ENCODE results near the gene TCERG1L. TPM values are rescaled to one million over a fixed set of nuclear protein-coding genes. Genes with fewer than 3 reads are reported as not detected.
"Not testable (repeated sequence)": the region's sequence is repeated elsewhere in the genome, so short reads cannot be mapped to it uniquely, and the experiment has no call there.

TCERG1L gene
- total and polyA plus RNA-seq, 4 donors = 0.02 to 0.09 (median 0.08) TPM; not detected in 1

- 91 to 92% methylated on average over 11 of the region's 11 CpGs for WGBS, 2 donors
- peaks cover 0 to 14% (median 0%) of the 10 kb centered on the region in 5 donors for H3K4me1 ChIP-seq (ENCODE audit: control insufficient read depth in 5 of 5, insufficient read depth in 5 of 5, low read length in 5 of 5)
- H3K27ac ChIP-seq (ENCODE audit: low read depth in 1 of 2, low read length in 1 of 2) = no peak overlapping the region
- DNase-seq (no peak), ATAC-seq (ENCODE audit: insufficient read depth, low FRiP score) (no peak)
- H3K9ac ChIP-seq (ENCODE audit: insufficient read depth in 1 of 2, low read length in 2 of 2) = no peak overlapping the region
- no peaks in the 10 kb centered on the region for H3K36me3 ChIP-seq (ENCODE audit: control insufficient read depth in 4 of 4, insufficient read depth in 4 of 4, low read length in 4 of 4)
- TF ChIP-seq CTCF (IDR thresholded peaks at IDR 0.05; ENCODE audit: control extremely low read depth, extremely low read depth) = no peak
- H3K4me3 ChIP-seq = no peak overlapping the region
- no peaks in the 10 kb centered on the region for H3K27me3 ChIP-seq (ENCODE audit: control insufficient read depth in 3 of 3, insufficient read depth in 3 of 3, low read length in 2 of 3)
- peaks cover 0 to 6% (median 0%) of the 10 kb centered on the region in 4 donors for H3K9me3 ChIP-seq (ENCODE audit: control insufficient read depth in 4 of 4, insufficient read depth in 3 of 4, low read length in 3 of 4)
Measured at GRCh38 chr10:131102147-131102546, 209.4 kb downstream of the TCERG1L start.

GRCh38 chr10:131100418-131101410 lies 210.8 kb downstream of the TCERG1L start:
- H3K36me3 ChIP-seq (ENCODE audit: control insufficient read depth in 4 of 4, insufficient read depth in 4 of 4, low read length in 4 of 4); H3K27ac ChIP-seq (ENCODE audit: low read depth in 1 of 2, low read length in 1 of 2); H3K27me3 ChIP-seq (ENCODE audit: control insufficient read depth in 3 of 3, insufficient read depth in 3 of 3, low read length in 2 of 3); H3K9ac ChIP-seq (ENCODE audit: insufficient read depth in 1 of 2, low read length in 2 of 2); H3K9me3 ChIP-seq (ENCODE audit: control insufficient read depth in 4 of 4, insufficient read depth in 3 of 4, low read length in 3 of 4); H3K4me3 ChIP-seq; ATAC-seq (ENCODE audit: insufficient read depth, low FRiP score): not testable (repeated sequence)
- 79 to 80% methylated on average over 16 of the region's 16 CpGs for WGBS, 2 donors
- peak; percentile 36 to 83 (median 74) for DNase-seq
- peaks cover 0 to 14% (median 0%) of the 10 kb centered on the region in 5 donors for H3K4me1 ChIP-seq (ENCODE audit: control insufficient read depth in 5 of 5, insufficient read depth in 5 of 5, low read length in 5 of 5)

GRCh38 chr10:131099028-131099726 lies 212.3 kb downstream of the TCERG1L start:
- Histone ChIP-seq H3K27ac (ENCODE audit: low read depth in 1 of 2, low read length in 1 of 2) (no peak overlapping the region), H3K36me3 (ENCODE audit: control insufficient read depth in 4 of 4, insufficient read depth in 4 of 4, low read length in 4 of 4) (no peaks in the 10 kb centered on the region), H3K9me3 (ENCODE audit: control insufficient read depth in 4 of 4, insufficient read depth in 3 of 4, low read length in 3 of 4) (no peaks in the 10 kb centered on the region), H3K27me3 (ENCODE audit: control insufficient read depth in 3 of 3, insufficient read depth in 3 of 3, low read length in 2 of 3) (no peaks in the 10 kb centered on the region), H3K4me1 (ENCODE audit: control insufficient read depth in 5 of 5, insufficient read depth in 5 of 5, low read length in 5 of 5) (peaks cover 0 to 26% (median 0%) of the 10 kb centered on the region in 5 donors), H3K4me3 (no peak overlapping the region), H3K9ac (ENCODE audit: insufficient read depth in 1 of 2, low read length in 2 of 2) (no peak overlapping the region)
- ATAC-seq (ENCODE audit: insufficient read depth, low FRiP score) (no peak), DNase-seq (peak; percentile 48 to 76 (median 57))
- TF ChIP-seq CTCF (IDR thresholded peaks at IDR 0.05; ENCODE audit: control extremely low read depth, extremely low read depth) = no peak
- 61 to 74% methylated on average over 11 of the region's 11 CpGs for WGBS, 2 donors

Measured in lung (tissue), 12 donors.